GM23338 (cell line): ENCODE results near the gene DAB1.

ENCODE experiments used
- CTCF ChIP-seq, 2 experiments: fragments of 200-600 bp in 1 of 2; sonication (generic) in 1 of 2; conservative IDR thresholded peaks; 2 replicates each; pipeline versions ENCODE4 v1.5.1 to v1.6.1; 2016 to 2017; ENCODE audit warnings: antibody characterized with exemption in 2 of 2, low read depth in 2 of 2, mild to moderate bottlenecking in 2 of 2, moderate library complexity in 1 of 2
- EZH2 ChIP-seq: fragments of 200-600 bp; sonication (generic); IDR thresholded peaks from one replicate; pipeline ENCODE4 v1.8.0; 2017; ENCODE audit warnings: antibody characterized with exemption, mild to moderate bottlenecking, low read depth; ENCODE audit not compliant: unreplicated experiment
- POLR2AphosphoS5 ChIP-seq: IDR thresholded peaks from 2 replicates; pipeline ENCODE4 v1.6.1; 2016; ENCODE audit warnings: antibody characterized with exemption, low read depth

- TF ChIP-seq CTCF (conservative IDR thresholded peaks at IDR 0.05; ENCODE audit: low read depth in 2 of 2) (no peak), POLR2AphosphoS5 (no peak), EZH2 (no peak)
Measured at GRCh38 chr1:56995414-56996100, 428.3 kb downstream of the DAB1 start.
